ENCODE results near the gene PACRGL.
A peak's percentile ranks its signal among the peaks of the same experiment; 100 is the strongest.

The PACRGL gene

GRCh38 chr4:20700007-20700761 lies at the start of gene PACRGL:
Gene PACRGL (plus strand): TSS chr4:20700458. CDS start chr4:20704482, 4,024 bp downstream.
- DNase-seq: peak; percentile 82

DNA sequence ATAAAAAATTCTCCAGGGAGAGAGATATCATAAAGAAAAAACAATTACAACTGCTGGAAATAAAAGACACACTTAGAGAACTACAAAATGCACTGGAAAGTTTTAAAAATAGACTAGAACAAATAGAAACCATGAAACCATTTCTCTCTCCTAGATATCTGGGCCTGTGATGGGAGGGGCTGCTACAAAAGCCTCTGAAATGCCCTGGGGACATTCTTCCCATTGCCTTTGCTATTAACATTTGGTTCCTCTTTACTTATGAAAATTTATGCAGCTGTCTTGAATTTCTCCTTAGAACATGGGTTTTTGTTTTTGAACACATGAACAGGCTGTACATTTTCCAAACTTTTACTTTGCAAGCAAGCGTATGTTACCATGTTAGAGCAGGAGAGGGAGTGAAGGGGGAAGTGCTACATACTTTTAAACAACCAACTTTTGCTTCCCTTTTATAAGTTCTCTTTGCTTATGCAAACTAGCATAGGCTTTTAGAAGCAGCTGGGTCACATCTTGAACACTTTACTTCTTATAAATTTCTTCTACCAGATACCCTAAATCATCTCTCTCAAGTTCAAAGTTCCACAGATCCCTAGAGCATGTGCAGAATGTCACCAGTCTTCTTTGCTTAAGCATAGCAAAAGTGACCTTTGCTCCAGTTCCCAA lies 47.9 kb upstream of the PACRGL start:
- no peak for DNase-seq

DNA sequence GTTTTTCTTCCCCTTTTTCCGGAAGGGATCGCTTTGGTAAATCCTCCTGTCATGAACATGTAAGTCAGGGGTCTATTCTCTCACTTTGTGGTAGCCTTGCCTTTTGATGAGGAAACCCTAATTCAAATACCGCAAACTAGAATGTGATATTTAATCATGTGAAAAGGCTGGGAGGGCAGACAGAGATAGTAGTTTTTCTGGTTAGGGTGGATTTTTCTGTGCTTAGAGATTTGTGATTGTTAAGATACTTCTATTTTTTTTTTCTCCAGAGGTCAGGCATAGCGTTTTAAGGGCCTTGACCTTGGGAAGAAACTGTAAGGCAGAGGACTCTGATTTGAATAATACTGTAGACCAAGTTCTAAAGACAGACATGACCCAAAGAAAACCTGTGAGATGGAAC lies 41.8 kb upstream of the PACRGL start:
- DNase-seq: no peak

- DNase-seq: no peak
Observed at GRCh38 chr4:20662851-20663250, 37.4 kb upstream of the PACRGL start.

GRCh38 chr4:20666012-20666860 lies 34.0 kb upstream of the PACRGL start:
- no peak for DNase-seq

GRCh38 chr4:20672262-20672661 lies 28.0 kb upstream of the PACRGL start:
- no peak for DNase-seq

DNA sequence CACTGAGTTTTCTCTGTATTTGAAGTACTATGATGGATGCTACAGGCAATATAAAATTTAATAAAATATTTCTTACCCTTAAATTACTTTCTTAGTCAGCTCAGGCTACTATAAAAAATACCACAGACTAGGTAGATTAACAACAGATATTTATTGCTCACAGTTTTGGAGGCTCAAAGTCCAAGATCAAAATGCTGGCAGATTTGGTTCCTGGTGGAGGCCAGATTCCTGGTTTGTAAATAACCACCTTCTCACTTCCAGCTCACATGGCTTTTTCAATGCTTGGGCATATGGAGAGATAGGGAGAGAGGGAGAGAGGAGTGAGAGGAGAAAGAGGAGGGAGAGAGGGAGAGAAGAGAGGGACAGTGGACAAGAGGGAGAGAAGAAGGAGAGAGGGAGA lies 24.5 kb upstream of the PACRGL start:
- DNase-seq: no peak

DNA sequence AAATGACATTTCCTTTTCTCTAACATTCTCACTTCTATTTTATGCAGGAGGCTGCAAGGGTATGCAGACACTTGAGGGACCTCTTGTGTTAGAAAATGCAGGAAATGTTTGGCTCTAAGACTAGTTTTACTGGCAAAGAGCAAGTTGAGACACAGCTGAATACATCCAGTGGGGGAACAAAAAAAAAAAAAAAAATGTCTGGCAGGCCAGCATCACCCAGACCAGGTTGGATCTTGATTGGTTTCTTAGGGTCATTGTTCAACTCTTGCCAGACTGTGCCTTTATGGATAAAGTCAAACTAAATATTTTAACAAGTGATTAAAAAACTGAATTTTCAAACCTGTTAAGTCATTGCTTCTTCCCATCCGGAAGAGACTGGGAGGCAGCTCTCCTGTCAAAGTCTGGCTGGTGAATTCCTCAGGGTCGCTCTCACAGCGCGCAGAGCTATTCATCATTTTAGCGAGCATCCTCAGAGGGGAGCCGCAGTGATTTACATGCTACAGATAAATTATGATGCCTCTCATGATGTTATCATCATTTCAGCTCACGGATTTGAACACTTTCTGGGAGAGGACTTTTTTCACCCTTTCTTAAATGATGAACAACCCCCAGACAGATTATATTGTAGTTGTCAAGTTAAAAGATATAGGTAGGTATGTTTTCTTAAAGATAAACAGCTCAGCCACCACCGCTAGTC lies 23.6 kb upstream of the PACRGL start:
- DNase-seq: no peak

DNA sequence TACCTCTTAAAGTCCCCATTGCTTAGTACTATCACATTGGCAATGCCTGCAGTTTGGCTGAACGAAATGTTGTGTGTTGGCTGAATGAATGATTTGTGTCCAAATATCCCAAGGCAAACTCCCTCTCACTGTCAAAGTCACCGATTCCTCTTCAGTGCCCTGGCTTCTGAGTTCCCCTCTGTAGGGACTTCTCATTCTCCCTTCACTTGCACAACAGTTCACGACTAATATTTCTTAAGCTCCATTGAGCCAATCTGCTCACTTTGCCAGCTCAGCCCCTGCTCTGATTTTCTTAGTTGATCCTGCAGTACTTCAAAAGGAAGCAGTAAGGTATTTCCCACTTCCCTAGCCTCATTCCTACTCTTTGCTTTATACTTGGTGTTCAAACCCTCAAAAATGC lies 21.9 kb upstream of the PACRGL start:
- no peak for DNase-seq

- DNase-seq: no peak
Observed at GRCh38 chr4:20679951-20680350, 20.3 kb upstream of the PACRGL start.

DNA sequence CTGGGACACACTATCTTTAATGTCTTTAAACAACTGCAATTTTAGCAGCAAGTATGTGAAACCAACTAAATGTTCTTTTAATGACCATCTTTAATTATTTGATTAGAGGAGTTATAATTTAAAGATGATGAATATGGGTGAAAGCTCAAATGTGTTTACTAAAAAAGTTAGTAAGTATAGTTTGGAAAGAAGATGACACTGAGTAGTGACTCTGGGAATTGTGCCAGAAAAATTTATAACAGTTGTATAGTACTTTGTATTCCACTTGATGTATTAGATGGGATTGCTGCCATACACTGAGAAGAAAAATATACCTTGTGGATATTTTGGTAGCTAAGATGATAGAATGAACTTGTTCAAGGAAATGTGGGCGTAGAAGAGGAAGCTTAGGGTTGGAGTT lies 19.5 kb upstream of the PACRGL start:
- no peak for DNase-seq

- no peak for DNase-seq
Observed at GRCh38 chr4:20681271-20681670, 19.0 kb upstream of the PACRGL start.

DNA sequence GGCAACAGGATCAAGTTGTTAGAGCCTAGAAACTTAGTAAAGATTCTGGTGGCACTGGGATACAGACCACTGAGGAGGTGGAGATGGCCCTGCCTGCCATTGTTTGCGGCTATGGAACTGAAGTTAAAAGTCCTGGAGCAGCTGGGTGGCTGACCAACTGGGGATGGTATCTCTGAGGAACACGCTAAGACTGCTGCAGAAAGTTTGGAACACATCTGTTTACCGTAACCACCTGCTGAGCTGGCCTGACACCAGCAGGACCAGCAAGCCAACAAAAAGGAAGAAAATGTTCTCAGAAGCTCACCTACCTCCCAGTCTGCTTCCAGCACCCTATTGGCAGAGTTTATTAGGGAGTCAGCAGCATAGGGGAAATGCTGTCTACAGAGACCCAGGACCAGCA lies 17.4 kb upstream of the PACRGL start:
- no peak for DNase-seq

DNA sequence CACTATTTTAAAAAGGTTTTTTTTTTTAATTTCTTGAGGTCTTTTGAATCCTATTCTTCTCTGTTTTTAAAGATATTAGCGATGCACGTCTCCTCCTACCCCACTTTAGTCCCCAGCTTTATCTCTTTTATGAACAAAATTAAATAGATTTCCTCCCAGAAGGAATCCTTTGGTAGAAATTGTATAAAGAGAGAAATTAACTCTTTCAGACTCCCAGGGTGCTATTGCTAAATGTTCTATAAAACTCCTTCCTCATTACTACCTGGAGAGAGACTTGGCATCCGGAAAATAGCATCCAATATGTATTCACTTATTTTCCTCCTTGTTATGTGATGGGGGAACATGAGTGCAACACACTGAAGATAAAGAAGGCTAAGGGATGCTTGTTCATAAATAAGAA lies 16.5 kb upstream of the PACRGL start:
- no peak for DNase-seq

DNA sequence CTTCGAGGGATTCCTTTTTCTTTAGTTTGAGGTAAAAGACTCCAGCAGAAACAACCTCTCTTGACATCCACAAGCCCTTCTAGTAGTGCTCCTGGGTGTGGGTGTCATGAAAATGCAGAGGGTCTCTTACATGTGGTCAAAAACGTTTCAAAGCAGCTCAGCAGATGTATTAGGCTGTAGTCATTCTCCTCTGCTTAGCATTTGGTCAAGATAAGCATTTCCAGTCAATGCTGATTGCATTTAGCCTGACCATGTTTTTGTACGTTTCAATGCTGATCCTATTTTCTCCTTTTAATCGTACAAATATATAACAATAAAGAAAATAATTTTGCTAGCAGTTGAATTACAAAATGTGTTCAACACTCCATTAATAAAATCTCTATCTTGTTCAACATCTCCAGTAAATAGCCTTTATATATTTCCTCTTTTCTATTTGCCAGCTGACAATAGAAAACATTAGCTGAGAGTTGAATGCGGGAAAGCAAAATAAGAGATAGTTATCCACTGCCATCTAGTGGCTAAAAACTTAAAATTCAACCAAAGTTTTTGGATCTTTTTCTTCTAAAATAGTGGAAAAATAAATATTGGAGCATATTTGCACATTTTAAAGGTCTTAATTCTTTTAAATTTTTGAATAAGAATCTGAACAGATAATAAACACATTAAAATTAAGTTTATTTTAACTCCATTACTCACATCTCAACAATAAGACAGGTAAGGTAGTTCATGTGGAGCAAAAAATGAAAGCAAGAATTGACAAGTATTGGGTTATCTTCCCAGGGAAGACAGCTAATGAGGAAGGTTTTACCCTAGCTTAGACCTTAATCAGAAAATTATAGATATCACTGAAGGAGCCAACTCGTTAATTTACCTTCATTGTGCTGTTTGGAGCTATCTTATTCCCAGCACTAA lies 15.2 kb upstream of the PACRGL start:
- peak; percentile 15 for DNase-seq

- DNase-seq: no peak
Observed at GRCh38 chr4:20687864-20688263, 12.4 kb upstream of the PACRGL start.

DNA sequence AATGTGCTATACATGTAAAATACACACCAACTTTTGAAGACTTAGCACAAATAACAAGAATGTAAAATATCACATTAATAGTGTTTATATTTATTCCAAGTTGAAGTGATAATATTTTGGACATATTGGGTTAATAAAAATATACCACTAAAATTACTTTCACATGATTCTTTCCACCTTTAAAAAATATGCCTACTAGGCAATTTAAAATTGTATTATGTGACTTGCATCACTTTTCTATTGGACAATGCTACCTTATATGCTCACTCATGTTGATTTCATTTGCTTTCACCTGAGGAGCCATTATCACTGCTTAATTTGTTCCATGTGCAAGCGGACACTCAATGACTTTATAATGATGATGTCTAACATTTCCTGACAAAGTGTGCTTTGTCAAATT lies 3.4 kb upstream of the PACRGL start:
- DNase-seq: no peak

GRCh38 chr4:20698382-20698781 lies 1.9 kb upstream of the PACRGL start:
- no peak for DNase-seq

DNA sequence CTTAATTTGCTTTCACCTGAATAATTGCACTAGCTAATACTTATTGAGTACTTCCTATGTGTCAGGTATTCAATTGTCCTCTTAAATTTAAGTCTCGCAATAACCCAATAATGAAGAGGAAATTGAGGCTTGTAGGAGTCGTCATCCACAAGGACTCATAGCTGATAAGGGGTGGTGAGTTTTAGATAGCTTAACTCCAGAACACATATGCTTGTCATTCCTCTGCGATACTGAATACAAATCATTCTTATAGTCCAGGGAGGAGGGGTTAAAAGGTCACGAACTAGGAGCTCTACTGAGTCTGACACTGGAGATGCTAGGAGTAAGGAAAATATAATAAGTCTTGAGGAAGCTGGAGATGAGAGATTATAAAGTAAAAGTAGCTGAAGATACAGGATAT lies 1.4 kb upstream of the PACRGL start:
- DNase-seq: no peak

DNA sequence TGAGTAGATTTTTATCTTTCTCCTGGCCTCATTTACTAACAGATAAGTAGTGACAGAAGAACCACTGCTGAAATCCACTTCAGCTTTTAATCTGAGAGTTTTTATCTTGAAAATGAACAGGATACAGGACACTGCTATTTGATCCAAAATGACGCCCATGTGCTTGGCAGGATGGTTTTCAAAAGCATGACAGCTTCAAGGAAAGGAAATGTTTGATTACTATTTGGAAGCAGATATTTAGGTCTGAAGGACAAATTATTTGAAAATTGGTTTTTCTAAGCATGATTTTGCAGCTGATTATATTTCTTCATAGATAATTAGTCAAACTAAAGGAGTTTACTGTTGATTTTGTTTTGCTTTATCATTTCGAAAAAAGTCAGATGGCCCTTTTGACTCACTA lies 11.1 kb downstream of the PACRGL start:
- DNase-seq: no peak

GRCh38 chr4:20723019-20723418 lies 22.8 kb downstream of the PACRGL start:
- DNase-seq: no peak

GRCh38 chr4:20723463-20723862 lies 23.2 kb downstream of the PACRGL start:
- DNase-seq: no peak
